Fibroblast of lung (primary cell): ENCODE measurements around the gene PRKCG. TPM values are rescaled to one million over a fixed set of nuclear protein-coding genes. Genes with fewer than 3 reads are reported as not detected.

Experiments
- DNase-seq, 2 donors: peaks; one replicate each; pipeline versions ENCODE4 v3.0.0 to v3.0.0-alpha.2; 2010; ENCODE audit warnings: low read depth in 2 of 2
- H2AFZ ChIP-seq: 2 replicates; pipeline ENCODE4 v1.5.1; 2012; ENCODE audit warnings: low read length, control low read depth, inconsistent platforms
- H3K27ac ChIP-seq: 2 replicates; pipeline ENCODE4 v1.5.1; 2011; ENCODE audit warnings: low read length, control low read depth; ENCODE audit not compliant: insufficient read depth
- H3K27me3 ChIP-seq: 2 replicates; pipeline ENCODE4 v1.5.1; 2011; ENCODE audit warnings: mild to moderate bottlenecking, low read length; ENCODE audit not compliant: control insufficient read depth, insufficient read depth
- H3K36me3 ChIP-seq: 2 replicates; pipeline ENCODE4 v1.5.1; 2011; ENCODE audit warnings: low read length; ENCODE audit not compliant: control insufficient read depth, insufficient read depth
- H3K4me1 ChIP-seq: 2 replicates; pipeline ENCODE4 v1.5.1; 2011; ENCODE audit warnings: low read length; ENCODE audit not compliant: control insufficient read depth, insufficient read depth; ENCODE audit errors: extremely low read depth
- H3K4me2 ChIP-seq: 2 replicates; pipeline ENCODE4 v1.5.1; 2011; ENCODE audit warnings: low read length, control low read depth; ENCODE audit not compliant: insufficient read depth; ENCODE audit errors: extremely low read depth
- H3K4me3 ChIP-seq, 4 experiments: fragments of 200-600 bp in 1 of 4; sonication (generic) in 1 of 4; replicated peaks in 1 of 4; 2 replicates each; pipeline ENCODE4 v1.5.1; 2011 to 2016; ENCODE audit warnings: low read length in 4 of 4, low read depth in 3 of 4, mild to moderate bottlenecking in 3 of 4, control low read depth in 2 of 4, inconsistent platforms in 1 of 4, mixed read lengths in 1 of 4; ENCODE audit not compliant: insufficient read depth in 1 of 4; ENCODE audit errors: control extremely low read depth in 1 of 4
- H3K79me2 ChIP-seq: 2 replicates; pipeline ENCODE4 v1.5.1; 2012; ENCODE audit warnings: mild to moderate bottlenecking, low read length, inconsistent platforms; ENCODE audit not compliant: control insufficient read depth, insufficient read depth
- H3K9ac ChIP-seq: 2 replicates; pipeline ENCODE4 v1.5.1; 2011; ENCODE audit warnings: mild to moderate bottlenecking, low read length, control low read depth; ENCODE audit not compliant: insufficient read depth
- H3K9me3 ChIP-seq: 2 replicates; pipeline ENCODE4 v1.5.1; 2012; ENCODE audit warnings: low read depth, low read length; ENCODE audit not compliant: control insufficient read depth, insufficient read depth
- H4K20me1 ChIP-seq: 2 replicates; pipeline ENCODE4 v1.5.1; 2011; ENCODE audit warnings: low read length; ENCODE audit not compliant: control insufficient read depth, insufficient read depth; ENCODE audit errors: extremely low read depth
- EZH2 ChIP-seq: IDR thresholded peaks from 2 replicates; pipeline ENCODE4 v1.5.1; 2012; ENCODE audit warnings: low read length, control low read depth, mild to moderate bottlenecking; ENCODE audit errors: missing control alignments
- polyA plus RNA-seq, 2 donors: library from polyadenylated mRNA; depleted of rRNA in 1 of 2; stranded (reverse) in 1 of 2; unstranded in 1 of 2; fragments of >200 nt; gene quantifications; 2 replicates each; pipeline ENCODE4 v1.2.1, GENCODE V29; 2011 to 2012; ENCODE audit warnings: missing spikeins in 1 of 2
- total RNA-seq: library from RNA; depleted of rRNA; stranded (reverse); fragments of >200 nt; gene quantifications from 2 replicates; pipeline ENCODE4 v1.2.1, GENCODE V29; 2014
- TF ChIP-seq, protein P1 (sequence below), 2 donors: IDR thresholded peaks in 1 of 2; conservative IDR thresholded peaks in 1 of 2; 1 replicate in 1 of 2; 2 replicates in 1 of 2; pipeline ENCODE4 v1.5.1; 2011 to 2012; ENCODE audit warnings: low read length in 2 of 2, control low read depth in 1 of 2, inconsistent platforms in 1 of 2, low read depth in 1 of 2, mild to moderate bottlenecking in 1 of 2

The PRKCG gene
- total and polyA plus RNA-seq, 2 donors (not counting 1 experiment from before 2014, with no cell fraction given) = not detected

DNA sequence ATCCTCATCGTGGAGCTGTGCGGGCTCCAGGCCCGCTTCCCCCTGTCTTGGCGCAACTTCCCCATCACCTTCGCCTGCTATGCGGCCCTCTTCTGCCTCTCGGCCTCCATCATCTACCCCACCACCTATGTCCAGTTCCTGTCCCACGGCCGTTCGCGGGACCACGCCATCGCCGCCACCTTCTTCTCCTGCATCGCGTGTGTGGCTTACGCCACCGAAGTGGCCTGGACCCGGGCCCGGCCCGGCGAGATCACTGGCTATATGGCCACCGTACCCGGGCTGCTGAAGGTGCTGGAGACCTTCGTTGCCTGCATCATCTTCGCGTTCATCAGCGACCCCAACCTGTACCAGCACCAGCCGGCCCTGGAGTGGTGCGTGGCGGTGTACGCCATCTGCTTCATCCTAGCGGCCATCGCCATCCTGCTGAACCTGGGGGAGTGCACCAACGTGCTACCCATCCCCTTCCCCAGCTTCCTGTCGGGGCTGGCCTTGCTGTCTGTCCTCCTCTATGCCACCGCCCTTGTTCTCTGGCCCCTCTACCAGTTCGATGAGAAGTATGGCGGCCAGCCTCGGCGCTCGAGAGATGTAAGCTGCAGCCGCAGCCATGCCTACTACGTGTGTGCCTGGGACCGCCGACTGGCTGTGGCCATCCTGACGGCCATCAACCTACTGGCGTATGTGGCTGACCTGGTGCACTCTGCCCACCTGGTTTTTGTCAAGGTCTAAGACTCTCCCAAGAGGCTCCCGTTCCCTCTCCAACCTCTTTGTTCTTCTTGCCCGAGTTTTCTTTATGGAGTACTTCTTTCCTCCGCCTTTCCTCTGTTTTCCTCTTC is 8.0 kb upstream of the PRKCG start:
- Histone ChIP-seq H4K20me1 (no peaks in the 10 kb centered on the region), H3K9ac (no peak overlapping the region), H3K4me3 (no peak overlapping the region), H3K79me2 (peaks cover 21% of the 10 kb centered on the region), H3K4me1 (peaks cover 4% of the 10 kb centered on the region), H3K27me3 (no peaks in the 10 kb centered on the region), H3K27ac (no peak overlapping the region), H3K4me2 (no peak overlapping the region), H3K36me3 (peaks cover 18% of the 10 kb centered on the region), H2AFZ (no peak overlapping the region), H3K9me3 (no peaks in the 10 kb centered on the region)
- TF ChIP-seq, protein P1, sequence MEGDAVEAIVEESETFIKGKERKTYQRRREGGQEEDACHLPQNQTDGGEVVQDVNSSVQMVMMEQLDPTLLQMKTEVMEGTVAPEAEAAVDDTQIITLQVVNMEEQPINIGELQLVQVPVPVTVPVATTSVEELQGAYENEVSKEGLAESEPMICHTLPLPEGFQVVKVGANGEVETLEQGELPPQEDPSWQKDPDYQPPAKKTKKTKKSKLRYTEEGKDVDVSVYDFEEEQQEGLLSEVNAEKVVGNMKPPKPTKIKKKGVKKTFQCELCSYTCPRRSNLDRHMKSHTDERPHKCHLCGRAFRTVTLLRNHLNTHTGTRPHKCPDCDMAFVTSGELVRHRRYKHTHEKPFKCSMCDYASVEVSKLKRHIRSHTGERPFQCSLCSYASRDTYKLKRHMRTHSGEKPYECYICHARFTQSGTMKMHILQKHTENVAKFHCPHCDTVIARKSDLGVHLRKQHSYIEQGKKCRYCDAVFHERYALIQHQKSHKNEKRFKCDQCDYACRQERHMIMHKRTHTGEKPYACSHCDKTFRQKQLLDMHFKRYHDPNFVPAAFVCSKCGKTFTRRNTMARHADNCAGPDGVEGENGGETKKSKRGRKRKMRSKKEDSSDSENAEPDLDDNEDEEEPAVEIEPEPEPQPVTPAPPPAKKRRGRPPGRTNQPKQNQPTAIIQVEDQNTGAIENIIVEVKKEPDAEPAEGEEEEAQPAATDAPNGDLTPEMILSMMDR (conservative IDR thresholded peaks at IDR 0.05 in 1 of 2, IDR thresholded peaks at IDR 0.05 in 1 of 2; ENCODE audit: low read depth in 1 of 2, low read length in 2 of 2) = no peak
- TF ChIP-seq EZH2 = no peak
- no peak for DNase-seq

DNA sequence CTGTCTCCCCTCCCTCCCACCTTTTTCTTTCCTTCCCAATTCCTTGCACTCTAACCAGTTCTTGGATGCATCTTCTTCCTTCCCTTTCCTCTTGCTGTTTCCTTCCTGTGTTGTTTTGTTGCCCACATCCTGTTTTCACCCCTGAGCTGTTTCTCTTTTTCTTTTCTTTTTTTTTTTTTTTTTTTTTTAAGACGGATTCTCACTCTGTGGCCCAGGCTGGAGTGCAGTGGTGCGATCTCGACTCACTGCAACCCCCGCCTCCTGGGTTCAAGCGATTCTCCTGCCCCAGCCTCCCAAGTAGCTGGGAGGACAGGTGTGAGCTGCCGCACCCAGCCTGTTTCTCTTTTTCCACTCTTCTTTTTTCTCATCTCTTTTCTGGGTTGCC is 7.4 kb upstream of the PRKCG start:
- peaks cover 18% of the 10 kb centered on the region for H3K36me3 ChIP-seq
- no peak overlapping the region for H3K9ac ChIP-seq
- TF ChIP-seq, protein P1 (conservative IDR thresholded peaks at IDR 0.05 in 1 of 2, IDR thresholded peaks at IDR 0.05 in 1 of 2; ENCODE audit: low read depth in 1 of 2, low read length in 2 of 2) = no peak
- no peak for TF ChIP-seq EZH2
- DNase-seq = no peak
- H3K27me3 ChIP-seq = peaks cover 1% of the 10 kb centered on the region
- no peak overlapping the region for H3K4me2 ChIP-seq
- no peak overlapping the region for H2AFZ ChIP-seq
- H3K79me2 ChIP-seq = peaks cover 20% of the 10 kb centered on the region
- peaks cover 5% of the 10 kb centered on the region for H3K4me1 ChIP-seq
- H3K9me3 ChIP-seq = no peaks in the 10 kb centered on the region
- no peak overlapping the region for H3K27ac ChIP-seq
- H3K4me3 ChIP-seq = no peak overlapping the region
- no peaks in the 10 kb centered on the region for H4K20me1 ChIP-seq

DNA sequence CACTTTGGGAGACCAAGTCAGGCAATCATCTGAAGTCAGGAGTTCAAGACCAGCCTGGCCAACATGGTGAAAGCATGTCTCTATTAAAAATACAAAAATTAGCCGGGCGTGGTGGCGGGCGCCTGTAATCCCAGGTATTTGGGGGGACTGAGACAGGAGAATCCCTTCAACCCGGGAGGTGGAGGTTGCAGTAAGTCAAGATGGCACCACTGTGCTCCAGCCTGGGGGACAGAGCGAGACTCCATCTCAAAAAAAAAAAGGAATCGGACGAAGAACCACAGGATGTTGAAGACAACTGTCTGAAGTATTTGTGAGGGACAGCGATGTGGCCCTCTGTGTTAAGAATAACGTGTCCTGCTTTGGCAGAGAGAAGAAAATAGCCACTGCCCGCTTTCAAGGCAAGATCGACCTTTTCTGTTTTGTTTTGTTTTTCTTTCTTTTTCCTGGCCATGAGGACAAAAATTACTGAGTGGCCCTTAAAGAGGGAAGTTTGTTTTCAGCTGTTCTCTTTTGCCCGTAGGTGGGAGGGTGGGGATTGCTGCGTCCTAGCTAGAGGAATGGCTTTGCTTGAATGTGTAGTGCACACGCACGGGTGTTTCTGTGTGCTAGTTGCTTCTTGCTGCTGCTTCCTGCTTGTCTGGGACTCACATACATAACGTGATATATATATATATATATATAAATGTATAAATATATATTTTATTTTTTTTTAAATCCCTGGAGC is 6.2 kb upstream of the PRKCG start:
- DNase-seq = no peak
- peaks cover 15% of the 10 kb centered on the region for H3K36me3 ChIP-seq
- no peak overlapping the region for H2AFZ ChIP-seq
- H3K4me2 ChIP-seq = no peak overlapping the region
- H3K9ac ChIP-seq = no peak overlapping the region
- H3K79me2 ChIP-seq = peaks cover 14% of the 10 kb centered on the region
- TF ChIP-seq, protein P1 (conservative IDR thresholded peaks at IDR 0.05 in 1 of 2, IDR thresholded peaks at IDR 0.05 in 1 of 2; ENCODE audit: low read depth in 1 of 2, low read length in 2 of 2) = no peak
- no peak for TF ChIP-seq EZH2
- H3K4me1 ChIP-seq = peaks cover 6% of the 10 kb centered on the region
- H3K4me3 ChIP-seq = no peak overlapping the region
- peaks cover 13% of the 10 kb centered on the region for H3K27me3 ChIP-seq
- no peaks in the 10 kb centered on the region for H3K9me3 ChIP-seq
- H4K20me1 ChIP-seq = no peaks in the 10 kb centered on the region
- no peak overlapping the region for H3K27ac ChIP-seq
